ENCODE measurements around the gene KRTAP10-7. TPM values are rescaled to one million over a fixed set of nuclear protein-coding genes. Genes with fewer than 3 reads are reported as not detected.
"Not testable (repeated sequence)": the region's sequence is repeated elsewhere in the genome, so short reads cannot be mapped to it uniquely, and the experiment has no call there.

KRTAP10-7 gene
- total and polyA plus RNA-seq, 7 donors, result not detected

- Histone ChIP-seq H3K27me3 (peaks cover 0 to 32% (median 0%) of the 10 kb centered on the region in 3 donors), H3K9me3 (peaks cover 0 to 5% (median 0%) of the 10 kb centered on the region in 4 donors), H3K4me3 (no peak within 1 kb of the TSS), H3K36me3 (no peaks in the 10 kb centered on the region), H3K4me1 (no peaks in the 10 kb centered on the region), H3K27ac (no peak within 1 kb of the TSS)
- 50 to 68% methylated on average over 21 of the region's 21 CpGs for WGBS, 2 donors
- TF ChIP-seq CTCF (IDR thresholded peaks at IDR 0.05), result no peak
- no peak for TF ChIP-seq EP300 (IDR thresholded peaks at IDR 0.05)
- TF ChIP-seq POLR2A (IDR thresholded peaks at IDR 0.05), result no peak
- no peak for TF ChIP-seq POLR2AphosphoS5 (IDR thresholded peaks at IDR 0.05)
- intact Hi-C loops (cut with DNase I), result no loop called here
- no peak for DNase-seq
These were observed 36.8 kb downstream of the KRTAP10-7 start, which contains the start of gene KRTAP10-10 for GRCh38 chr21:44637018-44637850. Gene KRTAP10-10, plus strand, starts transcription at chr21:44637356. Its CDS starts 62 bp downstream, at chr21:44637418.

GRCh38 chr21:44637851-44638348 lies 37.5 kb downstream of the KRTAP10-7 start:
- H3K4me3 ChIP-seq; H3K9me3 ChIP-seq; intact Hi-C loops (cut with DNase I); H3K27ac ChIP-seq; H3K4me1 ChIP-seq; H3K36me3 ChIP-seq; DNase-seq: not testable (repeated sequence)
- WGBS, 2 donors, result 58 to 63% methylated on average over 12 of the region's 12 CpGs
- H3K27me3 ChIP-seq, result peaks cover 0 to 32% (median 0%) of the 10 kb centered on the region in 3 donors

DNA sequence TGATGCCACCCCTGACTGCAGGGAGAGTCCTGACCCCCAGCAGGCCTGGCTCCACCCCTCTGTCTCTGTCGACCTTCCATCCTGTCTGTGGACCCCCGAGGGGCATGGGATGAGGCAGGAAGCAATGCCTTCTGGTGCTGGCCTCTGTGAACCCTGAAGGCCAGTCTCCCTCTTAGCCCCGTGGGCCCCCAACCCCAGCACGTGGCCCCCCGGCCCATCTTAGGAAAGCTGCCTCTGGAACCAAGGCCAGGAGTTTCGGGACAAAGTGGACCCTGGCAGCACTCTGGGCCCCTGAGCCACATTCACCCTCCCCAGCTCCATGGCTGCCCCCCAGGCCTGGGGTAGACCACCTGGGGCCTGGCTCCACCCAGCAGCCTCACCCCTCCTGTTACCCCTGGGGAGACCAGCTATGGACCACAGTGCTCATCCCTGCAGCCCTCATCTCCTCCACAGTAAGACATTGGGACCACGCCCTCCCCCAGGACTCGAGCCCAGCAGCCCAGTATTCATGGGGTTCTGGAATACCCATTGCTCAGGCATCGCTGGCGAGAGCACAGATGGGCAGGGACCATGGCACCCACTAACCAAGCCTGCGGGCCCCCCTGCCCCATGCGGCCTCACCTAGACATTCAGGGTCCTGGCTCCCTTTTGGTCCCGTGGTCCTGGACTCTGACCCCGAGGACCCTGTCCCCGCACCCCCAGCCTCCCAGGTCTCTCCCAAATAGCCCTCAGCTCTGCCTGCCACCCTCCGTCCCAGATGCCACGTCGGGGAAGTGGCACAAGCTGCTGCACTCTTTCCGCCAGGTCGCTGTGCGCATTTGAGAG lies 38.3 kb downstream of the KRTAP10-7 start:
- H3K27ac ChIP-seq; intact Hi-C loops (cut with DNase I); H3K4me3 ChIP-seq; H3K9me3 ChIP-seq; H3K36me3 ChIP-seq; H3K4me1 ChIP-seq; DNase-seq: not testable (repeated sequence)
- WGBS, 2 donors, result 79 to 80% methylated on average over 21 of the region's 21 CpGs
- peaks cover 0 to 32% (median 0%) of the 10 kb centered on the region in 3 donors for H3K27me3 ChIP-seq

GRCh38 chr21:44639331-44639655 lies 38.9 kb downstream of the KRTAP10-7 start:
- TF ChIP-seq POLR2A (IDR thresholded peaks at IDR 0.05), result no peak
- TF ChIP-seq CTCF (IDR thresholded peaks at IDR 0.05), result no peak
- no peak for TF ChIP-seq EP300 (IDR thresholded peaks at IDR 0.05)
- no peak for TF ChIP-seq POLR2AphosphoS5 (IDR thresholded peaks at IDR 0.05)
- Histone ChIP-seq H3K27me3 (peaks cover 0 to 32% (median 0%) of the 10 kb centered on the region in 3 donors), H3K36me3 (no peaks in the 10 kb centered on the region), H3K9me3 (peaks cover 0 to 4% (median 1%) of the 10 kb centered on the region in 4 donors), H3K4me1 (no peaks in the 10 kb centered on the region), H3K27ac (no peak overlapping the region), H3K4me3 (no peak overlapping the region)
- DNase-seq, result no peak
- intact Hi-C loops (cut with DNase I), result no loop called here
- WGBS, 2 donors, result 84 to 87% methylated on average over 12 of the region's 12 CpGs

GRCh38 chr21:44640761-44641160 lies 40.4 kb downstream of the KRTAP10-7 start:
- Histone ChIP-seq H3K27ac (no peak overlapping the region), H3K27me3 (peaks cover 0 to 29% (median 0%) of the 10 kb centered on the region in 3 donors), H3K4me3 (no peak overlapping the region), H3K4me1 (no peaks in the 10 kb centered on the region), H3K9me3 (peaks cover 0 to 6% (median 1%) of the 10 kb centered on the region in 4 donors), H3K36me3 (no peaks in the 10 kb centered on the region)
- WGBS, 2 donors, result 79 to 91% methylated on average over 5 of the region's 5 CpGs
- TF ChIP-seq EP300 (IDR thresholded peaks at IDR 0.05) (no peak), CTCF (IDR thresholded peaks at IDR 0.05) (no peak), POLR2A (IDR thresholded peaks at IDR 0.05) (no peak), POLR2AphosphoS5 (IDR thresholded peaks at IDR 0.05) (no peak)
- DNase-seq, result no peak
- intact Hi-C loops (cut with DNase I), result no loop called here
